Tibial nerve (tissue), 4 donors: Measurements from ENCODE around the gene PITPNM1.

ENCODE experiments used
- EP300 ChIP-seq, 2 donors: sonication (generic); formaldehyde crosslinking; IDR thresholded peaks; one replicate each; pipeline ENCODE4 v1.6.1; 2017; ENCODE audit warnings: antibody characterized with exemption in 2 of 2, mild to moderate bottlenecking in 1 of 2
- POLR2A ChIP-seq, 2 donors: fragments of 450-650 bp; IDR thresholded peaks; one replicate each; pipeline ENCODE4 v1.6.1; 2017; ENCODE audit warnings: antibody characterized with exemption in 2 of 2, mild to moderate bottlenecking in 2 of 2, moderate library complexity in 2 of 2
- TF ChIP-seq, protein P1 (sequence below), 5 experiments: fragments of 200-600 bp in 3 of 5; fragments of 450-650 bp in 2 of 5; sonication (generic) in 3 of 5; IDR thresholded peaks; one replicate each; pipeline ENCODE4 v1.5.1; 2016 to 2019; ENCODE audit warnings: antibody characterized with exemption in 5 of 5, mild to moderate bottlenecking in 3 of 5, moderate library complexity in 2 of 5

DNA sequence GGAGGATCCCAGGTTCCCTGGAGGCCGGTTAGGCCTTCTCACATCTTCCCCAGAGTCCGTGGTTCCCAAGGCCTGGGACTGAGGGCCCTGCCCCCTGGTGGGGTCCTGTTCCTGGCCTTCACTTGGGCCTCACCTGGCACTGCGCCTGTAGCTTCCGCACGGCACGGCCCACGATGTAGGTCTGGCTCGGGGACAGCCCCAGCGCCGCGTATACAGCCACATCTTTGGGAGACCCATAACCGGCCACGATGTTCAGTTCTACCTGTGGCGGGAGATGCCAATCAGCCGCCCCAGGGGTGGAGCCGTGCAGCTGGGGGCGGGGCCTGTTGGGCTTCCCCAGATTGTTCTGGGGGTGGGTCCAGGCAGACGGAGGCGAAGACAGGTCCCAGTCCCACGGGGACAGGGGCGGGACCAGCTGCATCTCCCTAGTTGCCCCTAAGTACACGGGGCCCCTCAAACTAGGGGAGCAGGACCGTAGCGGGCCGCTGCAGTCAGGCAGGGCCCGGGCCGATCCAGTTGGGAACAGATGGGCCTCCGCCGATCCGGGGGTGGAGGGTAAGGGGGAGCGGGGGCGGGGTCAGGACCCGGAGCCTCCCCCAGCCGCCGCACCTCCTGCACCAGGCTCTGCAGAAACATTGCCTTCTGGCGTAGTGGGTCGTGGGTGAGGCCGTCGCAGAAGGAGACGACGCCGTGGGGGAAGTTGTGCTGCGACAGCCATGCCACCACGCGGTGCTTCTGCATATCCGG lies 12.2 kb downstream of the PITPNM1 start:
- TF ChIP-seq, protein P1, sequence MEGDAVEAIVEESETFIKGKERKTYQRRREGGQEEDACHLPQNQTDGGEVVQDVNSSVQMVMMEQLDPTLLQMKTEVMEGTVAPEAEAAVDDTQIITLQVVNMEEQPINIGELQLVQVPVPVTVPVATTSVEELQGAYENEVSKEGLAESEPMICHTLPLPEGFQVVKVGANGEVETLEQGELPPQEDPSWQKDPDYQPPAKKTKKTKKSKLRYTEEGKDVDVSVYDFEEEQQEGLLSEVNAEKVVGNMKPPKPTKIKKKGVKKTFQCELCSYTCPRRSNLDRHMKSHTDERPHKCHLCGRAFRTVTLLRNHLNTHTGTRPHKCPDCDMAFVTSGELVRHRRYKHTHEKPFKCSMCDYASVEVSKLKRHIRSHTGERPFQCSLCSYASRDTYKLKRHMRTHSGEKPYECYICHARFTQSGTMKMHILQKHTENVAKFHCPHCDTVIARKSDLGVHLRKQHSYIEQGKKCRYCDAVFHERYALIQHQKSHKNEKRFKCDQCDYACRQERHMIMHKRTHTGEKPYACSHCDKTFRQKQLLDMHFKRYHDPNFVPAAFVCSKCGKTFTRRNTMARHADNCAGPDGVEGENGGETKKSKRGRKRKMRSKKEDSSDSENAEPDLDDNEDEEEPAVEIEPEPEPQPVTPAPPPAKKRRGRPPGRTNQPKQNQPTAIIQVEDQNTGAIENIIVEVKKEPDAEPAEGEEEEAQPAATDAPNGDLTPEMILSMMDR (IDR thresholded peaks at IDR 0.05) = no peak
- no peak for TF ChIP-seq EP300 (IDR thresholded peaks at IDR 0.05)
- TF ChIP-seq POLR2A (IDR thresholded peaks at IDR 0.05) = no peak
